SK-N-MC (cell line): ENCODE measurements around the gene RPH3AL.
"Not testable (repeated sequence)": the region's sequence is repeated elsewhere in the genome, so short reads cannot be mapped to it uniquely, and the experiment has no call there.

Experiments used
- EZH2 ChIP-seq: fragments of 200-600 bp; sonication (generic); IDR thresholded peaks from one replicate; pipeline ENCODE4 v1.6.1; 2017; ENCODE audit warnings: antibody characterized with exemption
- FOXP2 ChIP-seq: optimal IDR thresholded peaks from 2 replicates; pipeline ENCODE3; 2011; ENCODE audit warnings: mild to moderate bottlenecking, moderate library complexity; ENCODE audit not compliant: insufficient read depth; ENCODE audit errors: extremely low read length, control extremely low read depth
- POLR2AphosphoS5 ChIP-seq: IDR thresholded peaks from 2 replicates; pipeline ENCODE4 v1.6.1; 2012; ENCODE audit warnings: mild to moderate bottlenecking, low read depth, low read length, borderline replicate concordance

- not testable (repeated sequence) for TF ChIP-seq EZH2, POLR2AphosphoS5, FOXP2
These were observed 128.0 kb downstream of the RPH3AL start for GRCh38 chr17:224576-224975.
